Suppressor macrophage treated with lipopolysaccharide for 4 hours (primary cell): ENCODE results near the gene NRGN.

Experiments used
- DNase-seq: peaks from one replicate; pipeline ENCODE4 v3.0.0-alpha.2; 2020

Gene NRGN

GRCh38 chr11:124758355-124759265 lies 18.9 kb downstream of the NRGN start:
- DNase-seq = peak; percentile 81

- DNase-seq = no peak
Measured at GRCh38 chr11:124759266-124760204, 19.8 kb downstream of the NRGN start.

DNA sequence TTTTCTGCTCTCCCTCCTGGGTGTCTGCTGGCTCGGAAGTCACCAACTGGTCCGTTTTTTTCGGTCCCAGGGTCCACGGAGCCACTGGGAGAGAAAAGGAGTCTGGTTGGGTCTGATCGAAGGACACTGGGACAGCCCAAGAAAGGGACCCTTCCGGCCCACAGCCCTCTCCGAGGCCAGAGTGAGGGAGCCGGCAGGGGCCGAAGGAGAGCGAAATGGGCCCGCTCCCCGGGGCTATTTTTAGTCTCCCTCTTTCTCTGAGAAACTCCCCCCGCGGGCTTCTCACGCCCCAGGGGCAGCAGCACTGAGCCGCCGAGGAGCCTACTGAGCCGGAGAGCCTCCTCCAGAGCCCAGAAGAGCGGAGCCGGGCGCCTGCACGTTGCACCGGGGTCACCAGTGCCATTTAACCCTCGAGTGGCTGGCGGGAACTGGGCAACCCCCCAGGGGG lies 20.5 kb downstream of the NRGN start:
- DNase-seq = no peak

DNA sequence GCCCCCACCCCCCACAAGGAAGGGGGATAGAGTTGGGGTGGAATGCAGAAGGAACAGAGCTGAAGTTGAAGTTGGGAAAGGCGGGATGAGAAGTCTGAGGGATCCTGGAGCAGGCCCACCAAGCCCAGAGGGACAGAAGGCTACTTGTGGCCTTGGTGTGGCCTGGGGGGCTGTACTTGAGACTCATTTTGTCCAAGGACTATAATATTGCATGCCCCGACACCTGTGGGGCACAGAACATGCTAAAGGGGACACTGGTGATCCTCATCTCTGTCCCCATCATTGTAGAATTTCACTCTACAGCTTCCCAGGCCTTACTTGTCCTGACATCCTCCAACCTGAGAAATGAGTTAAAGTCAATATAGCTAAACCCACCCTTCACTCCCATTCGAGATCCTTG lies 21.1 kb downstream of the NRGN start:
- no peak for DNase-seq

GRCh38 chr11:124761301-124762104 lies 21.8 kb downstream of the NRGN start:
- DNase-seq = no peak

DNA sequence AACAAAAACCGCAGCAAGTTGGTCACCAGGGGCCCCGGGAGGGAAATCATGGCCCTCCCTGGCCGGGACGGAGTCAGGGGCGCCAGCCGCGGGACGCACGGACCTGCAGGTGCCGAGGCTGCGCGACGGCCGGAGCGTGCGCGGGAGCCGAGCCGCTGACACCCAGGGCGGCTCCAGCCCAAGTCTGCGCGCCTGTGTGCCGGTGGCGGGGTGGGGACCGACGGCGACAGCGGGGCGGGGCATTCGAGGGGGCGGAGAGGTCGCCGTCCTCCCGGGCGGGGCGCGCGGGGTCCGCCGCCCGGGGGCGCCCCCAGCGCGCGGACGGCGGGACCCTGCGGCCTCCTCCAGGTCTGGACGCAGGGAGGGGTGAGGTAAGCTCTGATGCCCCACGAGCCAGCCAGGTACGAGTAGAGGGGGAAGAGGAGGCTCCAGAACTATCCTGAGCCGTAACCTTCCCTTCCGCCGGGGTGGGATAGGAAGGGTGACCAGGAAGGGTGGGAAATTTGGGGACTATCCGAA lies 22.4 kb downstream of the NRGN start, which contains the start of gene ESAM:
Gene ESAM (minus strand): TSS at position 186 of the 519 bp plus-strand sequence. CDS start 136 bp downstream, at position 50.
- peak; percentile 39 for DNase-seq

GRCh38 chr11:124762624-124763155 lies 22.9 kb downstream of the NRGN start:
- no peak for DNase-seq

GRCh38 chr11:124763156-124763947 lies 23.6 kb downstream of the NRGN start:
- DNase-seq = peak; percentile 62

GRCh38 chr11:124766156-124766555 lies 26.4 kb downstream of the NRGN start:
- no peak for DNase-seq

GRCh38 chr11:124768914-124769313 lies 29.2 kb downstream of the NRGN start:
- DNase-seq = no peak

DNA sequence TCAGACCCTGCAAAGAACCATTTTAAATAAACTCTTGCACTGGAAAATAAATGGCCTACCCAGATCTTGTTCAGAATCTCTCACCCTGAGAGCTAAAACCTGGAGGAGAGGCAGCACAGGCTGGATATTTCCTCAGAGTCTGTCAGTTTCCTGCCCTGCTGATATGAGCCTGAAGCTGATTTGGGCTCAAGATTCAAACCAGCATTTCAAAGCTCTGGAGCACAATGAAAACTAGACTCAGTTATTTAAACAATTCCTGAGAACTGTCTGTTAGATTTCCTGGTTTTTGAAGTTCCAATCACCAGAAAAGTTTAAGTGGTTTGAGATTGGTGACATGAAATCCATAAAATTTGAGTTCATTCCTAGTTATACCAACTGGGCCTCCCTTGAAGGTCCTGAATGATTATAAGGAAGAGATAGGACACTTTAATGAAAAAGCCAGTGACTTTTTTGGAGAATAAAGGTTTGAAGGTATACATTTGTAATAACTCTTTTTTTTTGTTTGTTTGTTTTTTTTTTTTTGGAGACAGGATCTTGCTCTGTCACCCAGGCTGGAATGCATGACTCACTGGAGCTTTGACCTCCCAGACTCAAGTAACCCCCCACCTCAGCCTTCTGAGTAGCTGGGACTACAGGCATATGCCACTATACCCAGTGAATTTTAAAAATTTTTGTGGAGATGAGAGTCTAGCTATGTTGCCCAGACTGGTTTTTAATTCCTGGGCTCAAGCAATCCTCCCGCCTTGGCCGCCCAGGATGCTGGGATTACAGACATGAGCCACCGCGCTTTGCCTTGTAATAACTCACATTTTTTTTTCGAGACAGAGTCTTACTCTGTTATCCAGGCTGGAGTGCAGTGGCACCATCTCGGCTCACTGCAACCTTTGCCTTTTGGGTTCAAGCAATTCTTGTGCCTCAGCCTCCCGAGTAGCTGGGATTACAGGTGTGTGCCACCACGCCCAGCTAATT lies 30.3 kb downstream of the NRGN start:
- no peak for DNase-seq

GRCh38 chr11:124770959-124771358 lies 31.2 kb downstream of the NRGN start:
- DNase-seq = peak; percentile 30

DNA sequence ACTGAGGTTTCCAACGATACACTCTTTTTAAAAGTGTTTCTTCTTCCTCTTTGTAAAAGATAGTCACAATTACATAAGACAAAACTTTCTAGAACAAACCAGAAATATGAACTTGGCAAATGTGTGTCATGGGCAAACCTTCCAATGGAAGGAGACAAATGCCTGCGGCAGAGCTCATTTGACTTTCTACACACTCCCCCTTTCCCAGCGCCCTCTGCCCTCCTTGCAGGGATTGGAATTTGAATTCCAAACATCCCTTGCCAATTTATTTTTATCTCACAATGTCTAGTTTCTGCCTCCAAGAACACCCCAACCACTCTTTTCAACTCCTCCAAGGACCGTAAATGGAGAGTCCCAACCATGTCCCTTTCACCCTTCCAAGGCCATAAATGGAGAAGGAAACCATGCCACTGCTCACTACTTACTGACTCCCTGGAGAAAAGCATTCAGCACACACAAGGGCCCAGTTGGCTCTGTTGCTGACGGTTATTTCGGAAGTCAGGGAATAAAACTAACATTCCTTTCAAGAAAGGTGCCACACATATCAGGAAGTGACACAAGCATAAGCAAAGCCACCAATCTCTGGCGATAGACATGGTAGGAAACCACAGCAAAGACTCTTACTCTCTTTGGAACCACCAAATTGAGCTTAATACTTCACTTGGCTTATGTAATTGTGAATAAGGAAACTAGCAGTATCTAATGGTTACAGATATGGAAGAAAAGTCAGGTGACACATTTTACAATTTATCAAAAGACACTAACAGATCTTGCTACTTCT lies 37.3 kb downstream of the NRGN start:
- DNase-seq = no peak

- no peak for DNase-seq
Measured at GRCh38 chr11:124778281-124778680, 38.5 kb downstream of the NRGN start.

GRCh38 chr11:124779568-124779967 lies 39.8 kb downstream of the NRGN start:
- no peak for DNase-seq

DNA sequence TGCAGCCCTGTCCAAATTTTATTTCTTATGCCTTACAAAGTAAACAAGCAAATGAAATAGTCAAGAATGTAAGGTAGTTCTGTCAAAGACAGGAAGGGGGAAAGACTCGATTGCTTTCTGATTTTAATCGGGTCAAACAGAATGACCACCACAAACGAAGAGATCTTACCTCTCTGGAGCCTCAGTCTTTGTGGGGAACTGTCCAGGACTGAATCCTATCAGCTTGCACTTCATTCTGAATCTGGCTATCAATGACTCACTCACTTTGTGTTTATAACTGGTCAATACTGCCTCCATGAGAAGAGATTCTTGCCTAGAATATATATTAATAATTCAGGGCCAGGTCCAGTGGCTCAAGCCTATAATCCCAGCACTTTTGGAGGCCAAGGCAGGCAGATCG lies 43.3 kb downstream of the NRGN start:
- no peak for DNase-seq

DNA sequence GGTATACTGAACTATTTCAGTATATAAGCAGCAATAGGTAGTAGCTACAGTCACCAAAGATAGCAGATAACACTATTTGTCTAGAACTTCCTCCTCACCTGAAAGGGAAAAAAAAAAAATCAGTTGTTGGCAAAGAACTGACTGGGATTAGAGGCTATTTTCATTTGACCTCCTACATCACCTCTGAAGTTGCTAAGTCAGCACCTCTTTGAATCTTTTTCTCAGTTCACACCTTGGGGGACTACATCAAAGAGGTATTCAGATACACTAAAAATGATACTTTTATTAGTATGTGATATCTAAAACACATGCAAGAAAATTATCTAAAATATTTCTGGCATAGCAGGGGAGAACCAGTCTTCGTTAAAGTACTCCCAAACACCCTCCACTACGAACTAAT lies 44.3 kb downstream of the NRGN start:
- no peak for DNase-seq

DNA sequence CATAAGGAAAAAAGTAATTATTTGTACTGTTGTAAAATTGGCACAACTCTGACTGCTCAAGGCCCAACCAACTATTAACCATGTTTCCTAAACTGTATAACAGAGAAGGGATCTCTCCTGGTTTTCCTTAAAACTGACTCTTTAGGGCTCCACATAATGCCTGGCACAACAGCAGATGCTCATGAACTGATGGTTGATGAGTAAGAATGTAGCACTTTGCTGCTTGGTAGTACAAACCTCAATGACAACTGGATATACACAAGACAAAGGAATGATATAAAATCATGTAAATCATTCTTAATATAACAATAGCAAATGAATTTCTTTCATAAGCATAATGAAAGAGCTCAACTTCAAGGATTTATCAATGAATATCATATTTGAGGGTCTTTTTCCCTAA lies 48.8 kb downstream of the NRGN start:
- DNase-seq = no peak
